WTC11 (cell line): Measurements from ENCODE around the gene CHID1. TPM values are rescaled to one million over a fixed set of nuclear protein-coding genes. Genes with fewer than 3 reads are reported as not detected.

Experiments
- ATAC-seq: fragments of 200-7000 bp; cut with Tn5 transposase; 2 replicates; pipeline ENCODE4 v1.10.0; 2021; ENCODE audit warnings: mild to moderate bottlenecking, moderate library complexity
- CTCF ChIA-PET: fragments of 300-600 bp; sonication (Branson Sonifier 250); formaldehyde crosslinking; loops from one replicate; lab custom pipeline; 2021; ENCODE audit warnings: antibody characterized with exemption; lab: Charles Lee
- POLR2A ChIA-PET: fragments of 350-600 bp; sonication (Branson Sonifier 250); formaldehyde crosslinking; loops from one replicate; lab custom pipeline; 2021; ENCODE audit warnings: antibody characterized with exemption; lab: Charles Lee
- DNase-seq: peaks from one replicate; pipeline ENCODE4 v3.0.0; 2021; ENCODE audit warnings: low spot score
- H3K27ac Mint-ChIP-seq: 2 replicates; pipeline ENCODE4 v1.8.0; 2021; ENCODE audit warnings: mixed read lengths
- H3K27me3 Mint-ChIP-seq: 2 replicates; pipeline ENCODE4 v1.8.0; 2021; ENCODE audit warnings: low read depth, mild to moderate bottlenecking, moderate library complexity, mixed read lengths
- H3K36me3 Mint-ChIP-seq: 2 replicates; pipeline ENCODE4 v1.8.0; 2021; ENCODE audit warnings: mixed read lengths
- H3K4me1 Mint-ChIP-seq: 2 replicates; pipeline ENCODE4 v1.8.0; 2022; ENCODE audit warnings: mixed read lengths
- H3K4me3 Mint-ChIP-seq: 2 replicates; pipeline ENCODE4 v1.8.0; 2021; ENCODE audit warnings: mild to moderate bottlenecking, moderate library complexity, mixed read lengths
- H3K9me3 Mint-ChIP-seq: 2 replicates; pipeline ENCODE4 v1.8.0; 2021; ENCODE audit warnings: mixed read lengths
- CREB1 ChIP-seq: sonication (generic); formaldehyde crosslinking; IDR thresholded peaks from 2 replicates; pipeline ENCODE4 v1.8.0; 2023; ENCODE audit warnings: mild to moderate bottlenecking, missing genetic modification reagents
- GRHL2 ChIP-seq: fragments of 250-450 bp; sonication (Bioruptor Pico); IDR thresholded peaks from 2 replicates; pipeline ENCODE4 v1.8.0; 2022; ENCODE audit warnings: mild to moderate bottlenecking, moderate library complexity; ENCODE audit not compliant: insufficient replicate concordance, severe bottlenecking
- GTF2I ChIP-seq: fragments of 250-450 bp; sonication (Bioruptor Pico); conservative IDR thresholded peaks from 2 replicates; pipeline ENCODE4 v1.4.0; 2021; ENCODE audit warnings: mild to moderate bottlenecking
- MYBL2 ChIP-seq: sonication (generic); formaldehyde crosslinking; IDR thresholded peaks from 2 replicates; pipeline ENCODE4 v1.8.1; 2023; ENCODE audit warnings: mild to moderate bottlenecking, moderate library complexity, missing genetic modification reagents
- NR3C1 ChIP-seq: sonication (generic); formaldehyde crosslinking; conservative IDR thresholded peaks from 2 replicates; pipeline ENCODE4 v1.8.1; 2023; ENCODE audit warnings: low read depth, mild to moderate bottlenecking, missing genetic modification reagents
- RORB ChIP-seq: fragments of 250-450 bp; sonication (Bioruptor Pico); IDR thresholded peaks from 2 replicates; pipeline ENCODE4 v1.9.0; 2021; ENCODE audit warnings: mild to moderate bottlenecking
- SMAD4 ChIP-seq: sonication (generic); formaldehyde crosslinking; IDR thresholded peaks from 2 replicates; pipeline ENCODE4 v1.8.0; 2022; ENCODE audit warnings: mild to moderate bottlenecking, missing genetic modification reagents
- ZBTB21 ChIP-seq: sonication (generic); formaldehyde crosslinking; IDR thresholded peaks from 2 replicates; pipeline ENCODE4 v1.8.1; 2023; ENCODE audit warnings: mild to moderate bottlenecking, missing genetic modification reagents, borderline replicate concordance
- ZNF121 ChIP-seq: sonication (generic); formaldehyde crosslinking; IDR thresholded peaks from 2 replicates; pipeline ENCODE4 v1.8.0; 2023; ENCODE audit warnings: missing genetic modification reagents
- ZNF138 ChIP-seq: sonication (generic); formaldehyde crosslinking; conservative IDR thresholded peaks from 2 replicates; pipeline ENCODE4 v1.8.1; 2022; ENCODE audit warnings: mild to moderate bottlenecking, moderate library complexity, missing genetic modification reagents
- ZNF219 ChIP-seq: sonication (generic); formaldehyde crosslinking; IDR thresholded peaks from 2 replicates; pipeline ENCODE4 v1.8.0; 2023; ENCODE audit warnings: missing genetic modification reagents, mild to moderate bottlenecking, borderline replicate concordance
- ZNF232 ChIP-seq: sonication (generic); formaldehyde crosslinking; IDR thresholded peaks from 2 replicates; pipeline ENCODE4 v1.8.0; 2022; ENCODE audit warnings: mild to moderate bottlenecking, missing genetic modification reagents
- ZNF263 ChIP-seq: sonication (generic); formaldehyde crosslinking; IDR thresholded peaks from 2 replicates; pipeline ENCODE4 v1.8.1; 2022; ENCODE audit warnings: low read depth, mild to moderate bottlenecking, moderate library complexity, missing genetic modification reagents
- ZNF396 ChIP-seq: fragments of 250-450 bp; sonication (Bioruptor Pico); IDR thresholded peaks from 2 replicates; pipeline ENCODE4 v1.8.0; 2021; ENCODE audit warnings: mild to moderate bottlenecking, moderate library complexity, borderline replicate concordance
- ZNF671 ChIP-seq: fragments of 250-450 bp; sonication (Bioruptor Pico); IDR thresholded peaks from 2 replicates; pipeline ENCODE4 v1.8.0; 2021; ENCODE audit warnings: mild to moderate bottlenecking
- total RNA-seq: library from RNA; stranded (reverse); gene quantifications from 3 replicates; pipeline ENCODE4 v1.2.3, GENCODE V29; 2021
- TF ChIP-seq, protein P1 (sequence below): fragments of 250-450 bp; sonication (Bioruptor Pico); IDR thresholded peaks from 2 replicates; pipeline ENCODE4 v2.1.2; 2022; ENCODE audit warnings: mild to moderate bottlenecking, moderate library complexity
- TF ChIP-seq, protein P2 (sequence below): sonication (generic); formaldehyde crosslinking; IDR thresholded peaks from 2 replicates; pipeline ENCODE4 v1.8.1; 2023; ENCODE audit warnings: mild to moderate bottlenecking, missing genetic modification reagents
- TF ChIP-seq, protein P3 (sequence below): sonication (generic); formaldehyde crosslinking; IDR thresholded peaks from 2 replicates; pipeline ENCODE4 v1.8.1; 2022; ENCODE audit warnings: mild to moderate bottlenecking, moderate library complexity, missing genetic modification reagents
- TF ChIP-seq, protein P4 (sequence below): sonication (generic); formaldehyde crosslinking; IDR thresholded peaks from 2 replicates; pipeline ENCODE4 v1.8.1; 2022; ENCODE audit warnings: low read depth, mild to moderate bottlenecking, moderate library complexity, missing genetic modification reagents, borderline replicate concordance
- TF ChIP-seq, protein P5 (sequence below): sonication (generic); formaldehyde crosslinking; IDR thresholded peaks from 2 replicates; pipeline ENCODE4 v1.8.0; 2023; ENCODE audit warnings: mild to moderate bottlenecking, missing genetic modification reagents
- TF ChIP-seq, protein P6 (sequence below): sonication (generic); formaldehyde crosslinking; IDR thresholded peaks from 2 replicates; pipeline ENCODE4 v1.8.1; 2023; ENCODE audit warnings: mild to moderate bottlenecking, missing genetic modification reagents, borderline replicate concordance
- TF ChIP-seq, protein P7 (sequence below): sonication (generic); formaldehyde crosslinking; IDR thresholded peaks from 2 replicates; pipeline ENCODE4 v1.8.1; 2022; ENCODE audit warnings: missing genetic modification reagents, borderline replicate concordance

Gene CHID1
- total RNA-seq, 1 experiment from 2014 or later, result 92.8 TPM

DNA sequence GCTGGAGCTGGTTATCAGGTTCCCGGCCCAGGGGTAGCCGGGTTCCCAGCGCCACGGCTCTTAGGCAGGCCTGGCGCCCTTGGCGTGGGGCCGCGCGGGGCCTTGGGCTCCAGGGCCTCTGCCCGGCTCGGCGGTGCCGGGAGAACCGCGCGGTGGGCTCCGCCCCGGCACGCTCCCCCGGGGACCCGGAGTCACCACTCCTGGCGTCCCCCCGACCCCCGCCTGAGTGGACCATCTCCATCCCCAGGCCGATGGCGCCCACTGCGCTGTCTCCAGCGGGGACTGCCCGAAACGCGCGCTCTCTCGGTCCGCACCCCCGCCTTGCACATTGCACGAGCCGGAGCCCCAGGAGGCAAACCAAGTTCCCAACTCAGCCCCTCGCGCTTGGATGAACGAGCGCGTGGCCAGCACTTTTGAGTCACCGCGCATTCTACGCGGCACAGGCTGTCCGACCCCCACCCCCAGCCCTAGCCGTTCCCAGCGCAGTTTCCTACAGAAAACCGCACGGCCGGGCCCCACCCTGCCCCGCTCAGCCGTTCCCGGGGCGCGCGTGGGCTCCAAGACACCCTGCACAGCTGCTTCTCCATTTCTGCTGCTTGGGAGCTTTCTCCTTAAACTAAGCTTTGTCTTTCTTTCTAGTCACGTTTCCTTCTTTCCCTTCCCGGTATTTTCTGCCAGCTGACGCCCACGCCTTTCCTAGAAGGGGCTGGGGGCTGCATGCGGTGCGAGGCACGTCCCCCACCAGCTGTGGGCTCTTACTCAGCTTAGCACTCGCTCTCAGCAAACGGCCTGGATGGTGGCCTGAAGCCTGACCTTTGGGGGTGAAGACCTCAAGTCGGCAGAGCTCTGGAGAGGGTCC lies 650 bp upstream of the CHID1 start:
- POLR2A ChIA-PET, result interaction anchor here (1.1 to 1.5 kb wide), 3 partner anchors 10 to 65 kb away, joined by 3 to 4 read pairs (median 4); no protein-coding TSS in a partner anchor
- DNase-seq (peak; percentile 68), ATAC-seq (peak; percentile 25)
- H3K27me3 Mint-ChIP-seq, result no peaks in the 10 kb centered on the region
- peak overlapping the region; percentile 81 for H3K4me3 Mint-ChIP-seq
- H3K9me3 Mint-ChIP-seq, result no peaks in the 10 kb centered on the region
- H3K27ac Mint-ChIP-seq, result peak overlapping the region; percentile 81
- H3K4me1 Mint-ChIP-seq, result peaks cover 12% of the 10 kb centered on the region
- H3K36me3 Mint-ChIP-seq, result 0 out of 2 replicates have a peak, but pooled peaks cover 4% of the 10 kb centered on the region
- CTCF ChIA-PET, result interaction anchor here (0.6 to 3.5 kb wide), 9 partner anchors 11 to 140 kb away, joined by 3 to 25 read pairs (median 7); partner anchors contain the start of gene AP2A2
- no peak for TF ChIP-seq ZNF138 (CRISPR knock-in tag)
- no peak for TF ChIP-seq ZNF219
- TF ChIP-seq MYBL2 (CRISPR knock-in tag), result peak; percentile 54; the same call in 1 of the 2 replicates
- TF ChIP-seq ZNF121 (CRISPR knock-in tag), result no peak
- TF ChIP-seq GTF2I, result no peak
- no peak for TF ChIP-seq ZNF671 (CRISPR knock-in tag)
- TF ChIP-seq, protein P1, sequence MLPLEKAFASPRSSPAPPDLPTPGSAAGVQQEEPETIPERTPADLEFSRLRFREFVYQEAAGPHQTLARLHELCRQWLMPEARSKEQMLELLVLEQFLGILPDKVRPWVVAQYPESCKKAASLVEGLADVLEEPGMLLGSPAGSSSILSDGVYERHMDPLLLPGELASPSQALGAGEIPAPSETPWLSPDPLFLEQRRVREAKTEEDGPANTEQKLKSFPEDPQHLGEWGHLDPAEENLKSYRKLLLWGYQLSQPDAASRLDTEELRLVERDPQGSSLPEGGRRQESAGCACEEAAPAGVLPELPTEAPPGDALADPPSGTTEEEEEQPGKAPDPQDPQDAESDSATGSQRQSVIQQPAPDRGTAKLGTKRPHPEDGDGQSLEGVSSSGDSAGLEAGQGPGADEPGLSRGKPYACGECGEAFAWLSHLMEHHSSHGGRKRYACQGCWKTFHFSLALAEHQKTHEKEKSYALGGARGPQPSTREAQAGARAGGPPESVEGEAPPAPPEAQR, result no peak
- TF ChIP-seq, protein P2, sequence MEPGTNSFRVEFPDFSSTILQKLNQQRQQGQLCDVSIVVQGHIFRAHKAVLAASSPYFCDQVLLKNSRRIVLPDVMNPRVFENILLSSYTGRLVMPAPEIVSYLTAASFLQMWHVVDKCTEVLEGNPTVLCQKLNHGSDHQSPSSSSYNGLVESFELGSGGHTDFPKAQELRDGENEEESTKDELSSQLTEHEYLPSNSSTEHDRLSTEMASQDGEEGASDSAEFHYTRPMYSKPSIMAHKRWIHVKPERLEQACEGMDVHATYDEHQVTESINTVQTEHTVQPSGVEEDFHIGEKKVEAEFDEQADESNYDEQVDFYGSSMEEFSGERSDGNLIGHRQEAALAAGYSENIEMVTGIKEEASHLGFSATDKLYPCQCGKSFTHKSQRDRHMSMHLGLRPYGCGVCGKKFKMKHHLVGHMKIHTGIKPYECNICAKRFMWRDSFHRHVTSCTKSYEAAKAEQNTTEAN, result 0 out of 2 replicates have a peak, but pooled peaks have one; percentile 27
- TF ChIP-seq ZNF263, result no peak
- TF ChIP-seq, protein P3, sequence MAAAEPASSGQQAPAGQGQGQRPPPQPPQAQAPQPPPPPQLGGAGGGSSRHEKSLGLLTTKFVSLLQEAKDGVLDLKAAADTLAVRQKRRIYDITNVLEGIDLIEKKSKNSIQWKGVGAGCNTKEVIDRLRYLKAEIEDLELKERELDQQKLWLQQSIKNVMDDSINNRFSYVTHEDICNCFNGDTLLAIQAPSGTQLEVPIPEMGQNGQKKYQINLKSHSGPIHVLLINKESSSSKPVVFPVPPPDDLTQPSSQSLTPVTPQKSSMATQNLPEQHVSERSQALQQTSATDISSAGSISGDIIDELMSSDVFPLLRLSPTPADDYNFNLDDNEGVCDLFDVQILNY (CRISPR knock-in tag), result no peak; the same call in 1 of the 2 replicates
- no peak for TF ChIP-seq CREB1 (CRISPR knock-in tag)
- TF ChIP-seq, protein P4, sequence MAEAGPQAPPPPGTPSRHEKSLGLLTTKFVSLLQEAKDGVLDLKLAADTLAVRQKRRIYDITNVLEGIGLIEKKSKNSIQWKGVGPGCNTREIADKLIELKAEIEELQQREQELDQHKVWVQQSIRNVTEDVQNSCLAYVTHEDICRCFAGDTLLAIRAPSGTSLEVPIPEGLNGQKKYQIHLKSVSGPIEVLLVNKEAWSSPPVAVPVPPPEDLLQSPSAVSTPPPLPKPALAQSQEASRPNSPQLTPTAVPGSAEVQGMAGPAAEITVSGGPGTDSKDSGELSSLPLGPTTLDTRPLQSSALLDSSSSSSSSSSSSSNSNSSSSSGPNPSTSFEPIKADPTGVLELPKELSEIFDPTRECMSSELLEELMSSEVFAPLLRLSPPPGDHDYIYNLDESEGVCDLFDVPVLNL, result no peak
- no peak for TF ChIP-seq ZNF396 (CRISPR knock-in tag)
- TF ChIP-seq ZBTB21 (CRISPR knock-in tag), result no peak
- no peak for TF ChIP-seq GRHL2 (CRISPR knock-in tag)
- TF ChIP-seq, protein P5, sequence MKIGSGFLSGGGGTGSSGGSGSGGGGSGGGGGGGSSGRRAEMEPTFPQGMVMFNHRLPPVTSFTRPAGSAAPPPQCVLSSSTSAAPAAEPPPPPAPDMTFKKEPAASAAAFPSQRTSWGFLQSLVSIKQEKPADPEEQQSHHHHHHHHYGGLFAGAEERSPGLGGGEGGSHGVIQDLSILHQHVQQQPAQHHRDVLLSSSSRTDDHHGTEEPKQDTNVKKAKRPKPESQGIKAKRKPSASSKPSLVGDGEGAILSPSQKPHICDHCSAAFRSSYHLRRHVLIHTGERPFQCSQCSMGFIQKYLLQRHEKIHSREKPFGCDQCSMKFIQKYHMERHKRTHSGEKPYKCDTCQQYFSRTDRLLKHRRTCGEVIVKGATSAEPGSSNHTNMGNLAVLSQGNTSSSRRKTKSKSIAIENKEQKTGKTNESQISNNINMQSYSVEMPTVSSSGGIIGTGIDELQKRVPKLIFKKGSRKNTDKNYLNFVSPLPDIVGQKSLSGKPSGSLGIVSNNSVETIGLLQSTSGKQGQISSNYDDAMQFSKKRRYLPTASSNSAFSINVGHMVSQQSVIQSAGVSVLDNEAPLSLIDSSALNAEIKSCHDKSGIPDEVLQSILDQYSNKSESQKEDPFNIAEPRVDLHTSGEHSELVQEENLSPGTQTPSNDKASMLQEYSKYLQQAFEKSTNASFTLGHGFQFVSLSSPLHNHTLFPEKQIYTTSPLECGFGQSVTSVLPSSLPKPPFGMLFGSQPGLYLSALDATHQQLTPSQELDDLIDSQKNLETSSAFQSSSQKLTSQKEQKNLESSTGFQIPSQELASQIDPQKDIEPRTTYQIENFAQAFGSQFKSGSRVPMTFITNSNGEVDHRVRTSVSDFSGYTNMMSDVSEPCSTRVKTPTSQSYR (CRISPR knock-in tag), result no peak
- no peak for TF ChIP-seq NR3C1
- TF ChIP-seq SMAD4, result no peak
- TF ChIP-seq, protein P6, sequence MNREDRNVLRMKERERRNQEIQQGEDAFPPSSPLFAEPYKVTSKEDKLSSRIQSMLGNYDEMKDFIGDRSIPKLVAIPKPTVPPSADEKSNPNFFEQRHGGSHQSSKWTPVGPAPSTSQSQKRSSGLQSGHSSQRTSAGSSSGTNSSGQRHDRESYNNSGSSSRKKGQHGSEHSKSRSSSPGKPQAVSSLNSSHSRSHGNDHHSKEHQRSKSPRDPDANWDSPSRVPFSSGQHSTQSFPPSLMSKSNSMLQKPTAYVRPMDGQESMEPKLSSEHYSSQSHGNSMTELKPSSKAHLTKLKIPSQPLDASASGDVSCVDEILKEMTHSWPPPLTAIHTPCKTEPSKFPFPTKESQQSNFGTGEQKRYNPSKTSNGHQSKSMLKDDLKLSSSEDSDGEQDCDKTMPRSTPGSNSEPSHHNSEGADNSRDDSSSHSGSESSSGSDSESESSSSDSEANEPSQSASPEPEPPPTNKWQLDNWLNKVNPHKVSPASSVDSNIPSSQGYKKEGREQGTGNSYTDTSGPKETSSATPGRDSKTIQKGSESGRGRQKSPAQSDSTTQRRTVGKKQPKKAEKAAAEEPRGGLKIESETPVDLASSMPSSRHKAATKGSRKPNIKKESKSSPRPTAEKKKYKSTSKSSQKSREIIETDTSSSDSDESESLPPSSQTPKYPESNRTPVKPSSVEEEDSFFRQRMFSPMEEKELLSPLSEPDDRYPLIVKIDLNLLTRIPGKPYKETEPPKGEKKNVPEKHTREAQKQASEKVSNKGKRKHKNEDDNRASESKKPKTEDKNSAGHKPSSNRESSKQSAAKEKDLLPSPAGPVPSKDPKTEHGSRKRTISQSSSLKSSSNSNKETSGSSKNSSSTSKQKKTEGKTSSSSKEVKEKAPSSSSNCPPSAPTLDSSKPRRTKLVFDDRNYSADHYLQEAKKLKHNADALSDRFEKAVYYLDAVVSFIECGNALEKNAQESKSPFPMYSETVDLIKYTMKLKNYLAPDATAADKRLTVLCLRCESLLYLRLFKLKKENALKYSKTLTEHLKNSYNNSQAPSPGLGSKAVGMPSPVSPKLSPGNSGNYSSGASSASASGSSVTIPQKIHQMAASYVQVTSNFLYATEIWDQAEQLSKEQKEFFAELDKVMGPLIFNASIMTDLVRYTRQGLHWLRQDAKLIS (CRISPR knock-in tag), result no peak
- TF ChIP-seq, protein P7, sequence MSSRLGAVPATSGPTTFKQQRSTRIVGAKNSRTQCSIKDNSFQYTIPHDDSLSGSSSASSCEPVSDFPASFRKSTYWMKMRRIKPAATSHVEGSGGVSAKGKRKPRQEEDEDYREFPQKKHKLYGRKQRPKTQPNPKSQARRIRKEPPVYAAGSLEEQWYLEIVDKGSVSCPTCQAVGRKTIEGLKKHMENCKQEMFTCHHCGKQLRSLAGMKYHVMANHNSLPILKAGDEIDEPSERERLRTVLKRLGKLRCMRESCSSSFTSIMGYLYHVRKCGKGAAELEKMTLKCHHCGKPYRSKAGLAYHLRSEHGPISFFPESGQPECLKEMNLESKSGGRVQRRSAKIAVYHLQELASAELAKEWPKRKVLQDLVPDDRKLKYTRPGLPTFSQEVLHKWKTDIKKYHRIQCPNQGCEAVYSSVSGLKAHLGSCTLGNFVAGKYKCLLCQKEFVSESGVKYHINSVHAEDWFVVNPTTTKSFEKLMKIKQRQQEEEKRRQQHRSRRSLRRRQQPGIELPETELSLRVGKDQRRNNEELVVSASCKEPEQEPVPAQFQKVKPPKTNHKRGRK (CRISPR knock-in tag), result no peak
- TF ChIP-seq ZNF232 (CRISPR knock-in tag), result peak; percentile 11; the same call in 1 of the 2 replicates
- no peak for TF ChIP-seq RORB (CRISPR knock-in tag)
